Measurements from ENCODE around the gene FOXP1. TPM values are rescaled to one million over a fixed set of nuclear protein-coding genes. Genes with fewer than 3 reads are reported as not detected.

The FOXP1 gene
- total and polyA plus RNA-seq, 2 of the 13 experiments (the other 11 are each of a cell fraction or from before 2014, with no cell fraction given), result 40.4 to 59.0 TPM

DNA sequence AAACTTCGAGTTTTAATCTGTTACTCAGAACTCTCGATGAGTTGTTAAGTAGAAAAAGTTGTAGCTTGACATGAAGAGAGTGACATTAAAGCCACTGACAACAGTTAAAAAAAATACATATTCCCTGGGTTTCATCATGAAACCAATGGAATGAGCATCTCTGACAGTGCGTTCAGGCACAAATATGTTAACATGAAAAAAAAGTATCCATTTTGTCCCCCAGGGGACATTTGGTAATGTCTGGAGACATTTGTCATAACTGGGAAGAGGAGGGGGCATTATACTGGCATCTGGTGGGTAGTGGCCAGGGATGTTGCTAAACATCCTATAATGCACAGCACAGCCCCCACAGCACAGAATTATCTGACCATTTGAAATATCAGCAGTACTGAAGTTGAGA lies 14.8 kb upstream of the FOXP1 start (continued):
- TF ChIP-seq, protein P1, sequence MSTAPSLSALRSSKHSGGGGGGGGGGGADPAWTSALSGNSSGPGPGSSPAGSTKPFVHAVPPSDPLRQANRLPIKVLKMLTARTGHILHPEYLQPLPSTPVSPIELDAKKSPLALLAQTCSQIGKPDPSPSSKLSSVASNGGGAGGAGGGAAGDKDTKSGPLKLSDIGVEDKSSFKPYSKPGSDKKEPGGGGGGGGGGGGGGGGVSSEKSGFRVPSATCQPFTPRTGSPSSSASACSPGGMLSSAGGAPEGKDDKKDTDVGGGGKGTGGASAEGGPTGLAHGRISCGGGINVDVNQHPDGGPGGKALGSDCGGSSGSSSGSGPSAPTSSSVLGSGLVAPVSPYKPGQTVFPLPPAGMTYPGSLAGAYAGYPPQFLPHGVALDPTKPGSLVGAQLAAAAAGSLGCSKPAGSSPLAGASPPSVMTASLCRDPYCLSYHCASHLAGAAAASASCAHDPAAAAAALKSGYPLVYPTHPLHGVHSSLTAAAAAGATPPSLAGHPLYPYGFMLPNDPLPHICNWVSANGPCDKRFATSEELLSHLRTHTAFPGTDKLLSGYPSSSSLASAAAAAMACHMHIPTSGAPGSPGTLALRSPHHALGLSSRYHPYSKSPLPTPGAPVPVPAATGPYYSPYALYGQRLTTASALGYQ (CRISPR knock-in tag; IDR thresholded peaks at IDR 0.05), result no peak
- TF ChIP-seq, protein P2, sequence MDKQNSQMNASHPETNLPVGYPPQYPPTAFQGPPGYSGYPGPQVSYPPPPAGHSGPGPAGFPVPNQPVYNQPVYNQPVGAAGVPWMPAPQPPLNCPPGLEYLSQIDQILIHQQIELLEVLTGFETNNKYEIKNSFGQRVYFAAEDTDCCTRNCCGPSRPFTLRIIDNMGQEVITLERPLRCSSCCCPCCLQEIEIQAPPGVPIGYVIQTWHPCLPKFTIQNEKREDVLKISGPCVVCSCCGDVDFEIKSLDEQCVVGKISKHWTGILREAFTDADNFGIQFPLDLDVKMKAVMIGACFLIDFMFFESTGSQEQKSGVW (CRISPR knock-in tag; IDR thresholded peaks at IDR 0.05; ENCODE audit: borderline replicate concordance), result no peak
- no peak for TF ChIP-seq ZNF780A (CRISPR knock-in tag; IDR thresholded peaks at IDR 0.05)
- TF ChIP-seq, protein P3, sequence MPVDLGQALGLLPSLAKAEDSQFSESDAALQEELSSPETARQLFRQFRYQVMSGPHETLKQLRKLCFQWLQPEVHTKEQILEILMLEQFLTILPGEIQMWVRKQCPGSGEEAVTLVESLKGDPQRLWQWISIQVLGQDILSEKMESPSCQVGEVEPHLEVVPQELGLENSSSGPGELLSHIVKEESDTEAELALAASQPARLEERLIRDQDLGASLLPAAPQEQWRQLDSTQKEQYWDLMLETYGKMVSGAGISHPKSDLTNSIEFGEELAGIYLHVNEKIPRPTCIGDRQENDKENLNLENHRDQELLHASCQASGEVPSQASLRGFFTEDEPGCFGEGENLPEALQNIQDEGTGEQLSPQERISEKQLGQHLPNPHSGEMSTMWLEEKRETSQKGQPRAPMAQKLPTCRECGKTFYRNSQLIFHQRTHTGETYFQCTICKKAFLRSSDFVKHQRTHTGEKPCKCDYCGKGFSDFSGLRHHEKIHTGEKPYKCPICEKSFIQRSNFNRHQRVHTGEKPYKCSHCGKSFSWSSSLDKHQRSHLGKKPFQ (CRISPR knock-in tag; IDR thresholded peaks at IDR 0.05; ENCODE audit: insufficient replicate concordance), result no peak

GRCh38 chr3:71597286-71597685 lies 13.8 kb upstream of the FOXP1 start:
- H4K20me1 ChIP-seq (ENCODE audit: insufficient read depth, low read length), result no peaks in the 10 kb centered on the region
- no peak overlapping the region for H2AFZ ChIP-seq (ENCODE audit: low read length)
- CTCF ChIA-PET (ENCODE audit: low intra/inter-chr PET ratio, low total read pairs), result no interaction called here
- ATAC-seq, result no peak
- in situ Hi-C loops (cut with HindIII; ENCODE audit: extremely low pct_ligation_motif_present, low pct_unique_long_range_greater_than_20kb) (loop anchor here (10.0 kb wide), 1 partner anchor 592 kb away; no protein-coding TSS in a partner anchor), intact Hi-C loops (cut with micrococcal nuclease; ENCODE audit: unreplicated experiment) (no loop called here)
- H3K36me3 ChIP-seq (replicated peaks in 1 of 2; ENCODE audit: control insufficient read depth in 1 of 2, insufficient read depth in 2 of 2, low read length in 2 of 2), result no peaks in the 10 kb centered on the region
- no peaks in the 10 kb centered on the region for H3K4me1 ChIP-seq (ENCODE audit: insufficient read depth, low read length)
- POLR2A ChIA-PET, result no interaction called here
- H3K79me2 ChIP-seq (ENCODE audit: insufficient read depth, low read length), result no peaks in the 10 kb centered on the region
- no peak for TF ChIP-seq NCOA2 (CRISPR knock-in tag; IDR thresholded peaks at IDR 0.05)
- no peak for TF ChIP-seq NFIC (IDR thresholded peaks at IDR 0.05; ENCODE audit: low read length)
- H3K4me2 ChIP-seq (ENCODE audit: low read depth, low read length), result no peak overlapping the region
- H3K4me3 ChIP-seq (replicated peaks in 1 of 3; ENCODE audit: insufficient read depth in 1 of 3, low read depth in 2 of 3, low read length in 3 of 3), result no peak overlapping the region
- no peak for FAIRE-seq
- BruUV-seq (replicated peaks), result no TSS peak
- WGBS (ENCODE audit: low lambda C conversion rate), result 50% methylated on average over 1 of the region's 1 CpG
- H3K27ac ChIP-seq (ENCODE audit: extremely low read length, insufficient read depth, low read length), result no peak overlapping the region
- H3K27me3 ChIP-seq (ENCODE audit: control insufficient read depth in 1 of 2, insufficient read depth in 2 of 2, low read length in 2 of 2), result peaks cover 0 to 10% of the 10 kb centered on the region in 2 experiments; a peak in 2 of 5 replicates
- peaks cover 10% of the 10 kb centered on the region; the same call in 1 of the 2 replicates for H3K9me3 ChIP-seq (ENCODE audit: low read length)
- DNase-seq (ENCODE audit: low spot score), result no peak
- H3K9ac ChIP-seq (ENCODE audit: insufficient read depth, low read depth, low read length), result no peak overlapping the region
